ENCODE measurements around the gene ITPR3. TPM values are rescaled to one million over a fixed set of nuclear protein-coding genes. Genes with fewer than 3 reads are reported as not detected.
A peak's percentile ranks its signal among the peaks of the same experiment; 100 is the strongest.

The ITPR3 gene
- total RNA-seq, 1 donor from 2014 or later = 42.9 TPM

DNA sequence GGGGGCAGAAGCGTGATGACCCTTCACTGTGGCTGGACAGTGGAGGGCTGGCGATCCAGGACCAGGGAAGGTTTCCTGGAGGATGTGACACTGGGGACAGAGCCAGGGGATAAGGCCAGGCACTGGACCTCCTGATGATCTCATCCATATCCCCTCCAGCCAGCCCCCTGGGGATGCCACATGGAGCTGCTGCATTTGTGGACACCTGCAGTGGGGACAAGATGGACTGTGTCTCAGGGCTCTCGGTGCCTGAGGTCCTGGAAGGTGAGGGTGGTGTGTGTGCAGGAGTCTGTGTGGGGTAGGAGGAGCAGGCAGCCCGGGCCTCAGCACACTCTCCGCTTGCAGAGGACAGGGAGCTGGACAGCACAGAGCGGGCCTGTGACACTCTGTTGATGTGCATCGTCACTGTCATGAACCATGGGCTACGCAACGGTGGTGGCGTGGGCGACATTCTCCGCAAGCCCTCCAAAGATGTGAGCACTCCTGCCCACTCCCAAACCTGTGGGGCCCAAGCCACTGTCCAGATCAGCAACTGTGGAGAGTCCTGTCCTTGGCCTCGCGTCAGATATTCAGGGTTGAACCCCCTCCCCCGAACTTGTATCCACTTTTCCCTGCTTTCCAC, 70.4 kb downstream of the ITPR3 start:
- Mint-ChIP-seq H3K4me1 (ENCODE audit: low read depth) (peaks cover 50% of the 10 kb centered on the region), H3K36me3 (ENCODE audit: low read depth) (peaks cover 44% of the 10 kb centered on the region), H3K27me3 (ENCODE audit: insufficient read depth) (no peaks in the 10 kb centered on the region), H3K9me3 (no peaks in the 10 kb centered on the region), H3K4me3 (no peak overlapping the region), H3K27ac (peak overlapping the region; percentile 44)
- intact Hi-C loops (cut with micrococcal nuclease) = loop anchor here (10.0 kb wide), 1 partner anchor 237 kb away; the partner anchor contains the start of gene ZBTB9
- DNase-seq (ENCODE audit: low spot score) = no peak

DNA sequence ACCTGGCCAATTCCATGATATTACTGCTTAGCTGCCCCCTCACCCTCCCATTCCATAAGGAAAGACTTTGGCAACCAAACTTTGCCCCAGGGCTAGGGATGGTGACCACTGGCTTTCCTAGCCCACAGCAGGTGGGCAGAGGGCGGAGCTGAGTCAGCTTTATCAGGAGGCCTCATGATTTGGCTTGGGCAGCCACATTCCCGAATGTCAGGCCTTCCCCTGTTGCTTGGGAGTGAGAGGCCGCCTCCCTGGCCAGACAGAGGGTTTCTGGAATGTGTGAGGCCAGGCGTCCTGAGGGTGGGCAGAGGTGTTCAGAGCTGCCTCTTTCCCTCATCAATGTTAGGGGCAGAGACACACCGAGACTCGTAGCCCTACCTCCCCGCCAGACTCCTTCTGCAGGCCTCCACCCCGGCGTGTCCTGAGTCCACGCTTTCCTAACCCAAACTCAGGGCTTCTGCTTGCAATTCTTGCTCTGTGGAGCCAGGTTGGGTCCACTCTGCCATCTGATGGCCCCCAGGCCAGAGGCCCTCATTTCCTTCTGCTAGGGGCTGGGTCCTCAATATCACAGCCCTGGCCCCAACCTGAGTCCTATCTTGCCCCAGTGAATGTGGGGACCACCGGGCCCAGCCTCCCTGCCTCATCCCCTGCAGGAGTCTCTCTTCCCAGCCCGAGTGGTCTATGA, 71.1 kb downstream of the ITPR3 start:
- H3K9me3 Mint-ChIP-seq = no peaks in the 10 kb centered on the region
- peak overlapping the region; percentile 98 for H3K27ac Mint-ChIP-seq
- no peak for DNase-seq (ENCODE audit: low spot score)
- intact Hi-C loops (cut with micrococcal nuclease) = loop anchor here (10.0 kb wide), 1 partner anchor 237 kb away; the partner anchor contains the start of gene ZBTB9
- H3K27me3 Mint-ChIP-seq (ENCODE audit: insufficient read depth) = no peaks in the 10 kb centered on the region
- peaks cover 46% of the 10 kb centered on the region for H3K36me3 Mint-ChIP-seq (ENCODE audit: low read depth)
- H3K4me1 Mint-ChIP-seq (ENCODE audit: low read depth) = peaks cover 57% of the 10 kb centered on the region
- peak overlapping the region; percentile 79 for H3K4me3 Mint-ChIP-seq

DNA sequence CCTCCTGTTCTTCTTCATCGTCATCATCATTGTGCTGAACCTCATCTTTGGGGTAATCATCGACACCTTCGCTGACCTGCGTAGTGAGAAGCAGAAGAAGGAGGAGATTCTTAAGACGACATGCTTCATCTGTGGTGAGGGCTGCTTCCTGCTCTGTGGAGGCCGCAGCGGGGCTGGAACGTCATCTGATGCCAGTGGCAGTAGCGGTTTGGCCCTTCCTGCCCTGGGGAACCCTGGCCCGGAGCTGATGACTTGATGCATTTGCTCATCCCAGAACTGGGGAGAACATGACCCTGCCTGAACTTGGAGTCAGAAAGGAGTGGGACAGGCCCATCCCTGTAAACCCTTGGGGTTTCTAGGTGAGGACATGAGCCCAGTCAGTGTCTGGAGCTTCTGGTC, 71.6 kb downstream of the ITPR3 start:
- H3K4me3 Mint-ChIP-seq = peak overlapping the region; percentile 79

DNA sequence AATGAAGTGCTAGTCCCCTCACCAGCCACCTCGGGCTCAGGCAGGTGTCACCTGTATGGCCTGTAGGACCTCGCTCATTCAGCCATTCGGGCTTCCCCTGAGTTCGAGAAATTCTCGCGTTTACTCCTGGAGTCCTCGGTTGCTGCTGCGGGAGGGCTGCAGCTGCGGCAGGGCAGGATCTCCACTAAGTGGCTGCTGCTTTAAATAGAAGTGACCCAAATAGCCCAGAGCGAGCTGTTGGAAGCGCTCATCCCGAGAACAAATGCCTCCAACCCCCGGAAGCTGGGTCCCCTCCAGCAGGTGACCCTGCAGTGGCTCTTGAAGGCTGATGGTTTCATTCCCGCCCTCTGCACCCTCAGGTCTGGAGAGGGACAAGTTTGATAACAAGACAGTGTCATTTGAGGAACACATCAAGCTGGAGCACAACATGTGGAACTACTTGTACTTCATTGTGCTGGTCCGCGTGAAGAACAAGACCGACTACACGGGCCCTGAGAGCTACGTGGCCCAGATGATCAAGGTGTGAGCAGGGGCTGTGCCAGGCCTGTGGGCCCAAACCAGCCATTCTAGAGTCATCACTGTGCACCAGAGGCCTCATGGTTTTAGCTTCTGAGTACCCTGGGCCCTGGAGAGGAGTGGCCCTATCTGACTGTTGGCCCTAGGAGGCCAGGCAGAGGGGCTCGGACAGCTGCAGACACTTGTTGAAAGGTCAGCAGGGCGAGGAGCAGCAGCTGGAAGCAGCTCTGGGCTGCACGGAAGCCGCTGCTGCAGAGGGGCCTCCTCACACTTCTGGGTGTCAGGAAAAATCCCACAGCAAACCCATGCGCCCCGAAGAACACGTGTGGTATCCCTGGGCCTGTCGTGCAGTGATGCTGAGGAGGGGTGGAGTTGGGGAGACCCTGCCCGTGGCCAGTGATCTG, 72.3 kb downstream of the ITPR3 start:
- peak overlapping the region; percentile 55 for H3K4me3 Mint-ChIP-seq
- peaks cover 63% of the 10 kb centered on the region for H3K4me1 Mint-ChIP-seq (ENCODE audit: low read depth)
- no peaks in the 10 kb centered on the region for H3K9me3 Mint-ChIP-seq
- DNase-seq (ENCODE audit: low spot score) = no peak
- H3K36me3 Mint-ChIP-seq (ENCODE audit: low read depth) = peaks cover 50% of the 10 kb centered on the region
- peak overlapping the region; percentile 98 for H3K27ac Mint-ChIP-seq
- H3K27me3 Mint-ChIP-seq (ENCODE audit: insufficient read depth) = no peaks in the 10 kb centered on the region
- intact Hi-C loops (cut with micrococcal nuclease) = loop anchor here (2.0 to 10.0 kb wide), 3 partner anchors 17 to 239 kb away; partner anchors contain the start of genes ITPR3, UQCC2 and ZBTB9

More for the DNA sequence above, 71.6 kb downstream of the ITPR3 start:
- H3K4me1 Mint-ChIP-seq (ENCODE audit: low read depth) = peaks cover 62% of the 10 kb centered on the region
- intact Hi-C loops (cut with micrococcal nuclease) = loop anchor here (10.0 kb wide), 1 partner anchor 238 kb away; the partner anchor contains the start of gene ZBTB9
- H3K27me3 Mint-ChIP-seq (ENCODE audit: insufficient read depth) = no peaks in the 10 kb centered on the region
- peaks cover 51% of the 10 kb centered on the region for H3K36me3 Mint-ChIP-seq (ENCODE audit: low read depth)
- no peaks in the 10 kb centered on the region for H3K9me3 Mint-ChIP-seq
- peak overlapping the region; percentile 98 for H3K27ac Mint-ChIP-seq
- DNase-seq (ENCODE audit: low spot score) = peak; percentile 64

DNA sequence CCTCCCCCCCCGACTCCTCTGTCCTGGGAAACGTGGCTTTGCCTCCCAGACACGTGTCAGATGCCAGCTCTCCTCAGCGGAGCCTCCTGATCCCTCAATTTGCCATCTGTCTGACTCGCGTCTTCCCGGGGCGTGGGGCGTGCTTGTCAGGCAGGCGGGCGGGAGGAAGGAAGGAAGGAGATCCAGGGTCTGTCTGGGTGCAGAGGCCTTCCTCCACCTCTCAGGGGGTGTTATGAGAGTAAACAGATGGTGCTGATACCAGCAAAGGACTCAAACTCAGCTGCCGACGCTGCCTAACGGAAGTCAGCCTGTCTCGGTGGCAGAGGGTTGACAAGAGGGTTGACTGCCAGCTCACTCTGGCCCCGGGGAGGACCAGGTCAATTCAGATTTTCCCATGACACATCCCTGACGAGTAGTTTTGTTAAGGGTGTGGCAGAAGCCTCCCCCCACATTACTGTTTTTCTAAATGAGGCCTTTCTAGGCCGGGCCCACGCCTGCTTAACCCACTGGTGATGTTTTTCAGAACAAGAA, 73.3 kb downstream of the ITPR3 start:
- Mint-ChIP-seq H3K27ac (peak overlapping the region; percentile 91), H3K9me3 (no peaks in the 10 kb centered on the region), H3K27me3 (ENCODE audit: insufficient read depth) (no peaks in the 10 kb centered on the region), H3K36me3 (ENCODE audit: low read depth) (peaks cover 45% of the 10 kb centered on the region), H3K4me3 (peak overlapping the region; percentile 55), H3K4me1 (ENCODE audit: low read depth) (peaks cover 63% of the 10 kb centered on the region)
- intact Hi-C loops (cut with micrococcal nuclease) = loop anchor here (2.0 to 10.0 kb wide), 3 partner anchors 16 to 240 kb away; partner anchors contain the start of genes ITPR3, UQCC2 and ZBTB9
- DNase-seq (ENCODE audit: low spot score) = peak; percentile 22

DNA sequence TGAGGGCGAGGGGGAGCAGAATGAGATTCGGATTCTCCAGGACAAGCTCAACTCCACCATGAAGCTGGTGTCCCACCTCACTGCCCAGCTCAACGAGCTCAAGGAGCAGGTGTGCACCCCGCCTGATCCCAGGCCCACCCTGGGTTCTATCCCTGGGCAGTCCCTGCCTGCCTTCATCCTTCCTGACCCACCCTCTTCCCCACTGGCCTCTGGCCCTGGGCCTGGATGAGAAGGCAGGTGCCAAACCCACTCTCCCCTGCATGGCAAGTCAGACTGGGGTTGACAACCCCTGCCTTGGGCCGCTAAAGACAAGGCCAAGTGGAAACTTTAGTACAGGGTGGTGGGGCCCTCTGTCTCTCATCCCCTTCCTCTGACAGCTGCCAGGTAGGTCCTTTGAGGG, 73.9 kb downstream of the ITPR3 start:
- H3K27me3 Mint-ChIP-seq (ENCODE audit: insufficient read depth) = no peaks in the 10 kb centered on the region
- H3K9me3 Mint-ChIP-seq = no peaks in the 10 kb centered on the region

DNA sequence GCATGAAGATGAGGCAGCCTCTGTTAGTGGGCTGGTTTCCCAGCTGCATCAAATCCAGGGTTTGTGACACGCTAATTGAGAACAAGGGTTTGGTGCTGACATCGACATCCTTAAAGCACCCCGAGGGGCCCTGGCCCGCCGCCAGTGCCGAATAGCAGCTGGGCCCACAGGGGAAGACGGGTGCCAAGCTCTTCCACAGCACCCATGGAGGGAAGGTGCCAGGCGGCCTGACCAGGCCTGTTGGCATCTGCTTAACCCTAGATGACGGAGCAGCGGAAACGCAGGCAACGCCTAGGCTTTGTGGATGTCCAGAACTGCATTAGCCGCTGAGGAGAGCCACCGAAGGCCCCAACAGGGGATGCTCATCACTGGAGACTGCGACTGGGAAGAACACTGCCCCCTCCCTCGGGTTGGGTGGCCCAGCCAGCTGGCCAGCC, 74.3 kb downstream of the ITPR3 start:
- Mint-ChIP-seq H3K4me1 (ENCODE audit: low read depth) (peaks cover 69% of the 10 kb centered on the region), H3K9me3 (no peaks in the 10 kb centered on the region), H3K27ac (peak overlapping the region; percentile 91), H3K4me3 (no peak overlapping the region), H3K36me3 (ENCODE audit: low read depth) (peaks cover 45% of the 10 kb centered on the region), H3K27me3 (ENCODE audit: insufficient read depth) (no peaks in the 10 kb centered on the region)
- DNase-seq (ENCODE audit: low spot score) = no peak
- intact Hi-C loops (cut with micrococcal nuclease) = loop anchor here (2.0 to 10.0 kb wide), 3 partner anchors 15 to 241 kb away; partner anchors contain the start of genes ITPR3, UQCC2 and ZBTB9

More for the DNA sequence above, 73.9 kb downstream of the ITPR3 start:
- H3K4me3 Mint-ChIP-seq = peak overlapping the region; percentile 55
- H3K4me1 Mint-ChIP-seq (ENCODE audit: low read depth) = peaks cover 64% of the 10 kb centered on the region
- no peak for DNase-seq (ENCODE audit: low spot score)
- peak overlapping the region; percentile 91 for H3K27ac Mint-ChIP-seq
- peaks cover 42% of the 10 kb centered on the region for H3K36me3 Mint-ChIP-seq (ENCODE audit: low read depth)
- intact Hi-C loops (cut with micrococcal nuclease) = loop anchor here (2.0 to 10.0 kb wide), 3 partner anchors 16 to 240 kb away; partner anchors contain the start of genes ITPR3, UQCC2 and ZBTB9

DNA sequence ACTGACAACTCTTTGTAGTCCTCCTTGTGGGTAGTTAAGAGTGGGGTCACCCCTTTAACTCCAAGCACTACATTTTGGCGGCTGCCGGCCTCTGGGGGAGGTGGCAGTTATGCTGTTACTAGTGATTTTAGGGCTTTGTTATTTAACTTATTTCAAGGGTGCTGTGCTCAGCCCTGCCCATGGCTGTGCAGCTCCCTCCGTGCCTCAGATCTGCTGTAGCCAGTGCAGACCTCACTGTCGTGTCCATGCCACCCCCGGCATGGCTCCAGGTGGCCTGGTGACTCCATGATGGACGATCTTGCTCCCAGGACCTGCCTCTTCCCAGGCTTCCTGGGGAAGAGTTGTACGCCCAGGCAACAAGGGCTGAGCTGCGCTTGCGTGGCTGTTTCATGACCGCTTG, 75.0 kb downstream of the ITPR3 start:
- Mint-ChIP-seq H3K36me3 (ENCODE audit: low read depth) (peaks cover 42% of the 10 kb centered on the region), H3K27ac (peak overlapping the region; percentile 92), H3K4me3 (peak overlapping the region; percentile 62), H3K4me1 (ENCODE audit: low read depth) (peaks cover 69% of the 10 kb centered on the region), H3K27me3 (ENCODE audit: insufficient read depth) (no peaks in the 10 kb centered on the region), H3K9me3 (no peaks in the 10 kb centered on the region)
- intact Hi-C loops (cut with micrococcal nuclease) = loop anchor here (10.0 kb wide), 1 partner anchor 241 kb away; the partner anchor contains the start of gene ZBTB9
- no peak for DNase-seq (ENCODE audit: low spot score)

DNA sequence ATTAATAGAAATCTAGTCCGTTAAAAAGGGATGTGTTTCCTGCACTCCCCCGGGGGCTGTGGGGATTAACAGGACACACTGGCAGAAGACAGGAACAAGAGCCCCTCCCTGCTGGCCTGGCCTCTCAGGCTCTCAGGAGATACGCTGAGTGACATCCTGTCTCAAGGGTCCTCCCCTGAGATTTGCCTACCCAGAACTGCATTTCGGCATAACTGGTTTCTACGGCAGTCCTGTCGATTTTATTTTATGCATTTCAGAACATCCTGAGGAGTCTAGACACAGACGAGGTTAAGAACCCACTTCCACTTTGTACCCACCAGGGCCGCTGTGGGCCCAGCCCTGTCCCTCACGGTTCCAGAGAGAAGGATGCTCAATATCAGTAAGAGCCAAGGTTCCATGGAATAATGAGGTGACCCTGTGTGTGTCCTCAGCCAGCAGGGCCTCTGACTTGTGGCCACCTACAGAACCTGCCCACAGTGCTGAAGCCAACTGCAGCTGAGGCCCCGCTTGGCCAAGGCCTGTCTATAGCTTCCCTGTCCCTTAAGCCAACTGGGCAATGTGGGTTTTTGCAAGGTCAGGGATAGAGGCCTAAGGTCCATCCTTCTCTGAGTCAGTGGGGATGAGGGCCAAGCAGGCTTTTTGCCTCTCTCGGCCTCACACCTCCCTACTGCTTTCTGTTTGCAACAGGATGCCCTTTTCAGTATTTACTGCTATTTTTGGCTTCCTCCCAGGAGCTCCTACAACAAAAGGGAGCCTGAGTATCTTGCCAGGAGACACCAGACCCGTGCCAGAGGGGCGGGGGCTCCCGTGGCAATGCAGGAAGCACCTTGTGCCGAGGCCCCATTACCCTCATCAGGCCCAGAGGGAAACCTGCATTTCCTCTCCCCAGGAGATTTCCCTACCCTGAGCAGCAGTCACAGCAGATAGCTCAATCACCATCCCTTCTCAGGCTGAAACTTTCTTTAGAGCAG, 75.7 kb downstream of the ITPR3 start:
- peak; percentile 13 for DNase-seq (ENCODE audit: low spot score)
- peaks cover 65% of the 10 kb centered on the region for H3K4me1 Mint-ChIP-seq (ENCODE audit: low read depth)
- H3K9me3 Mint-ChIP-seq = no peaks in the 10 kb centered on the region
- intact Hi-C loops (cut with micrococcal nuclease) = loop anchor here (10.0 kb wide), 1 partner anchor 242 kb away; the partner anchor contains the start of gene ZBTB9
- peak overlapping the region; percentile 92 for H3K27ac Mint-ChIP-seq
- H3K36me3 Mint-ChIP-seq (ENCODE audit: low read depth) = peaks cover 38% of the 10 kb centered on the region
- H3K4me3 Mint-ChIP-seq = peak overlapping the region; percentile 62
- no peaks in the 10 kb centered on the region for H3K27me3 Mint-ChIP-seq (ENCODE audit: insufficient read depth)

DNA sequence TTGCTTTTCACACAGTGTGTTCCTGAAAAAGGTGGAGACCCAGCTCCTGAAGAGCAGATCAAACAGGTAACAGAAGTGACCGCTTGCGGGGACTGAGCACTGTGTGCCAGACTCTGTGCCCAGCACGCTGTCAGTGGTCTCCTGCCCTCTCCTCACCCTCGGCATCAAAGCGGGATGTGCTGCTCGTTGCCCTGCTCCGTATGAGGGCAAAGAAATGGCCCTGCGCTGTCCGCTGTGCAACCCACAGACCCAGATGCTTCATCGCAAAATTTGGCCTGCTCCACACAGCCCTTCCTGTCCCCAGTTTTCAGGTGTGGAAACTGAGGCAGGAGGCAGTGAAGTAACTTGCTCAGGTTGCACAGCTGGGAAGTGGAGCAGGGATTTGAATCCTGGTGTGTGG, 76.7 kb downstream of the ITPR3 start:
- H3K36me3 Mint-ChIP-seq (ENCODE audit: low read depth) = peaks cover 31% of the 10 kb centered on the region
- no peaks in the 10 kb centered on the region for H3K27me3 Mint-ChIP-seq (ENCODE audit: insufficient read depth)
- peaks cover 55% of the 10 kb centered on the region for H3K4me1 Mint-ChIP-seq (ENCODE audit: low read depth)
- no peaks in the 10 kb centered on the region for H3K9me3 Mint-ChIP-seq
- DNase-seq (ENCODE audit: low spot score) = no peak
- intact Hi-C loops (cut with micrococcal nuclease) = loop anchor here (10.0 kb wide), 1 partner anchor 243 kb away; the partner anchor contains the start of gene ZBTB9
- H3K27ac Mint-ChIP-seq = peak overlapping the region; percentile 92
- H3K4me3 Mint-ChIP-seq = no peak overlapping the region

DNA sequence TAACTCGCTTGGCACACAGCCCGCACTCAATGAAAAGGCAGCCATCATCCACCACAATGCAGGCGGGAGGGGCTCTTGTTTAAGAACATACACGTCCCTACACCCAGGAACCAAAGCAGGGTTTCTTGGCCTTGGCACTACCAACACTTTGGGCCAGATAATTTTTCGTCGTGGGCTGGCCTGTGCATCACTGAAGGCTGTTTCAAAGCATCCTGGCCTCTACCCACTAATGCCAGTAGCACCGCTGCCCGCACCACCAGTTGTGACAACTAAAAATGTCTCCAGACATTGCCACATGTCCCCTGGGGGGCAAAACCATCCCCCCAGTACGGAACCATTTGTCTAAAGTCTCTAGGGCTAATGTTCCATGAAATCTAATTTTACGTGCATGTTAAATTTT, 77.4 kb downstream of the ITPR3 start:
- Mint-ChIP-seq H3K4me1 (ENCODE audit: low read depth) (peaks cover 48% of the 10 kb centered on the region), H3K9me3 (no peaks in the 10 kb centered on the region), H3K36me3 (ENCODE audit: low read depth) (peaks cover 31% of the 10 kb centered on the region), H3K27ac (peak overlapping the region; percentile 7), H3K27me3 (ENCODE audit: insufficient read depth) (no peaks in the 10 kb centered on the region), H3K4me3 (no peak overlapping the region)
- DNase-seq (ENCODE audit: low spot score) = no peak
- intact Hi-C loops (cut with micrococcal nuclease) = loop anchor here (10.0 kb wide), 1 partner anchor 244 kb away; the partner anchor contains the start of gene ZBTB9
